Activated naive CD8-positive, alpha-beta T cell treated with anti-CD3 and anti-CD28 coated beads for 36 hours (primary cell): Measurements from ENCODE around the gene ATF6. TPM values are rescaled to one million over a fixed set of nuclear protein-coding genes. Genes with fewer than 3 reads are reported as not detected.
"Not testable (repeated sequence)": the region's sequence is repeated elsewhere in the genome, so short reads cannot be mapped to it uniquely, and the experiment has no call there.

Experiments
- DNase-seq: peaks from one replicate; pipeline ENCODE4 v3.0.0; 2021
- H3K27ac Mint-ChIP-seq: one replicate; pipeline ENCODE4 v1.8.0; 2022; ENCODE audit warnings: mild to moderate bottlenecking, moderate library complexity, mixed read lengths
- H3K27me3 Mint-ChIP-seq: one replicate; pipeline ENCODE4 v1.8.0; 2022; ENCODE audit warnings: mild to moderate bottlenecking, mixed read lengths
- H3K36me3 Mint-ChIP-seq: one replicate; pipeline ENCODE4 v1.8.0; 2021; ENCODE audit warnings: mild to moderate bottlenecking, mixed read lengths
- H3K4me1 Mint-ChIP-seq: one replicate; pipeline ENCODE4 v1.8.0; 2021; ENCODE audit warnings: mixed read lengths
- H3K4me3 Mint-ChIP-seq: one replicate; pipeline ENCODE4 v1.8.0; 2022; ENCODE audit warnings: mild to moderate bottlenecking, moderate library complexity, mixed read lengths
- H3K9me3 Mint-ChIP-seq: one replicate; pipeline ENCODE4 v1.8.0; 2022; ENCODE audit warnings: mixed read lengths
- total RNA-seq, 2 experiments: library from RNA; stranded (reverse); gene quantifications; one replicate each; pipeline ENCODE4 v1.2.3, GENCODE V29; 2021

Gene ATF6
- total RNA-seq, 2 experiments from 2014 or later: 20.2 to 22.1 TPM

- no peak overlapping the region for H3K4me3 Mint-ChIP-seq
- H3K27ac Mint-ChIP-seq: no peak overlapping the region
- peaks cover 9% of the 10 kb centered on the region for H3K4me1 Mint-ChIP-seq
- H3K36me3 Mint-ChIP-seq: peaks cover 14% of the 10 kb centered on the region
- no peaks in the 10 kb centered on the region for H3K27me3 Mint-ChIP-seq
- H3K9me3 Mint-ChIP-seq: no peaks in the 10 kb centered on the region
- no peak for DNase-seq
These were observed 18.8 kb downstream of the ATF6 start for GRCh38 chr1:161784968-161785367.

GRCh38 chr1:161787355-161787754 is 21.2 kb downstream of the ATF6 start:
- DNase-seq: no peak
- H3K4me3 Mint-ChIP-seq: no peak overlapping the region
- H3K27me3 Mint-ChIP-seq: no peaks in the 10 kb centered on the region
- no peaks in the 10 kb centered on the region for H3K9me3 Mint-ChIP-seq
- H3K36me3 Mint-ChIP-seq: peaks cover 17% of the 10 kb centered on the region
- peaks cover 7% of the 10 kb centered on the region for H3K4me1 Mint-ChIP-seq
- H3K27ac Mint-ChIP-seq: no peak overlapping the region

- H3K9me3 Mint-ChIP-seq: no peaks in the 10 kb centered on the region
- H3K4me1 Mint-ChIP-seq: peaks cover 9% of the 10 kb centered on the region
- H3K27me3 Mint-ChIP-seq: no peaks in the 10 kb centered on the region
- no peak for DNase-seq
- peaks cover 26% of the 10 kb centered on the region for H3K36me3 Mint-ChIP-seq
- no peak overlapping the region for H3K27ac Mint-ChIP-seq
- no peak overlapping the region for H3K4me3 Mint-ChIP-seq
These were observed 24.6 kb downstream of the ATF6 start for GRCh38 chr1:161790587-161791317.

DNA sequence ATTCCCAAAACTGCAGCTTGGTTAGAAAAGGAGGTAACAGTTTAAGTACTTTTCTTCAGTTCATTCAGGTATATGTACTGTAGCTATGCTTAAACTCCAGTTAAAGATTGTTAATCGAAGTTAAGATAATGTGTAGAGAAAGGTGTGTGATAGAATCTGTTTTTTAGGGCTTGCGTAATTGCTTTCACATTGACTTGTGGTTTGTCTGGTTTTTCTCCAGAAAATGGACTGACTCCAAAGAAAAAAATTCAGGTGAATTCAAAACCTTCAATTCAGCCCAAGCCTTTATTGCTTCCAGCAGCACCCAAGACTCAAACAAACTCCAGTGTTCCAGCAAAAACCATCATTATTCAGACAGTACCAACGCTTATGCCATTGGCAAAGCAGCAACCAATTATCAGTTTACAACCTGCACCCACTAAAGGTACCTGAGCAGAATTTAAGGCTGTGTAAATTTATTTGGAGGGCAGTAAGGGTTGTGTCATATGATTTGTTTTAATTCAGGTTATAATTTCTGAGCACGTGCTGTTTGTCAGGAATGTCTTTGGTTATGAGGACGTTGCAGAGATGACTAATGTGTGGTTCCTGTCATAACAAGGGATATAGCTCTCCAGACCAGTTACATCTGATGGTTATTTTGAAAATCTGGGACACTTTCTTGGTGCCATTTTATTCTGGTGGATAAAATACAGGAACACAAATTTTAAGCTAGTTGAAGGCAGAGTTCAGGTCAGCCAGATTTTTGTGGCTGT is 26.0 kb downstream of the ATF6 start:
- no peaks in the 10 kb centered on the region for H3K9me3 Mint-ChIP-seq

GRCh38 chr1:161792740-161793139 is 26.6 kb downstream of the ATF6 start:
- no peaks in the 10 kb centered on the region for H3K9me3 Mint-ChIP-seq
- DNase-seq: no peak
- H3K4me3 Mint-ChIP-seq: no peak overlapping the region
- peaks cover 9% of the 10 kb centered on the region for H3K4me1 Mint-ChIP-seq
- no peaks in the 10 kb centered on the region for H3K27me3 Mint-ChIP-seq
- peaks cover 31% of the 10 kb centered on the region for H3K36me3 Mint-ChIP-seq
- no peak overlapping the region for H3K27ac Mint-ChIP-seq

More for the DNA sequence above, 26.0 kb downstream of the ATF6 start:
- Mint-ChIP-seq H3K4me3 (no peak overlapping the region), H3K27me3 (no peaks in the 10 kb centered on the region), H3K36me3 (peaks cover 26% of the 10 kb centered on the region), H3K4me1 (peaks cover 9% of the 10 kb centered on the region), H3K27ac (no peak overlapping the region)
- no peak for DNase-seq

- Mint-ChIP-seq H3K27me3 (no peaks in the 10 kb centered on the region), H3K36me3 (peaks cover 26% of the 10 kb centered on the region), H3K27ac (no peak overlapping the region), H3K9me3 (no peaks in the 10 kb centered on the region), H3K4me3 (no peak overlapping the region), H3K4me1 (peaks cover 4% of the 10 kb centered on the region)
- DNase-seq: no peak
These were observed 33.7 kb downstream of the ATF6 start for GRCh38 chr1:161799792-161800191.

DNA sequence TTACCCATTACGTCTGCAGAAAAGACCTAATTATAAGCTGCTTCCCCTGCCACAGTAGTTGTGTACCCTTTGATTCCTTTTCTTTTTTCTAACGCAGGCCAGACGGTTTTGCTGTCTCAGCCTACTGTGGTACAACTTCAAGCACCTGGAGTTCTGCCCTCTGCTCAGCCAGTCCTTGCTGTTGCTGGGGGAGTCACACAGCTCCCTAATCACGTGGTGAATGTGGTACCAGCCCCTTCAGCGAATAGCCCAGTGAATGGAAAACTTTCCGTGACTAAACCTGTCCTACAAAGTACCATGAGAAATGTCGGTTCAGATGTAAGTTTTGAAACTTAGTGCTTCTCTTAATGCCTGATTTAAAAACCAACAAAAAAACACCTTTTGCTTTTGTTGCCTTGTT is 35.8 kb downstream of the ATF6 start:
- Mint-ChIP-seq H3K36me3 (peaks cover 24% of the 10 kb centered on the region), H3K27me3 (no peaks in the 10 kb centered on the region), H3K27ac (peak overlapping the region; percentile 4)

GRCh38 chr1:161803181-161803580 is 37.1 kb downstream of the ATF6 start:
- H3K4me1 Mint-ChIP-seq: peaks cover 12% of the 10 kb centered on the region
- peaks cover 13% of the 10 kb centered on the region for H3K36me3 Mint-ChIP-seq
- no peak for DNase-seq
- no peaks in the 10 kb centered on the region for H3K9me3 Mint-ChIP-seq
- H3K27me3 Mint-ChIP-seq: no peaks in the 10 kb centered on the region
- H3K27ac Mint-ChIP-seq: no peak overlapping the region
- H3K4me3 Mint-ChIP-seq: no peak overlapping the region

More for the DNA sequence above, 35.8 kb downstream of the ATF6 start:
- Mint-ChIP-seq H3K4me1 (peaks cover 10% of the 10 kb centered on the region), H3K9me3 (no peaks in the 10 kb centered on the region), H3K4me3 (no peak overlapping the region)
- no peak for DNase-seq

- H3K27ac Mint-ChIP-seq: no peak overlapping the region
- peaks cover 12% of the 10 kb centered on the region for H3K9me3 Mint-ChIP-seq
- DNase-seq: no peak
- H3K4me3 Mint-ChIP-seq: no peak overlapping the region
- H3K4me1 Mint-ChIP-seq: peaks cover 14% of the 10 kb centered on the region
- H3K27me3 Mint-ChIP-seq: no peaks in the 10 kb centered on the region
- peaks cover 34% of the 10 kb centered on the region for H3K36me3 Mint-ChIP-seq
These were observed 39.5 kb downstream of the ATF6 start for GRCh38 chr1:161805399-161806197.

DNA sequence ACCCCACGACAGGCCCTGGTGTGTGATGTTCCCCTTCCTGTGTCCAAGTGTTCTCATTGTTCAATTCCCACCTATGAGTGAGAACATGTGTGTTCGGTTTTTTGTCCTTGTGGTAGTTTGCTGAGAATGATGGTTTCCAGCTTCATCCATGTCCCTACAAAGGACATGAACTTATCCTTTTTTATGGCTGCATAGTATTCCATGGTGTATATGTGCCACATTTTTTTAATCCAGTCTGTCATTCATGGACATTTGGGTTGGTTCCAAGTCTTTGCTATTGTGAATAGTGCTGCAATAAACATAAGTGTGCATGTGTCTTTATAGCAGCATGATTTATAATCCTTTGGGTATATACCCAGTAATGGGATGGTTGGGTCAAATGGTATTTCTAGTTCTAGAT is 43.1 kb downstream of the ATF6 start:
- H3K27me3 Mint-ChIP-seq, H3K4me3 Mint-ChIP-seq, H3K27ac Mint-ChIP-seq, DNase-seq: not testable (repeated sequence)
- H3K36me3 Mint-ChIP-seq: peaks cover 42% of the 10 kb centered on the region
- peaks cover 14% of the 10 kb centered on the region for H3K9me3 Mint-ChIP-seq
- H3K4me1 Mint-ChIP-seq: peaks cover 12% of the 10 kb centered on the region

GRCh38 chr1:161809656-161810055 is 43.5 kb downstream of the ATF6 start:
- H3K4me3 Mint-ChIP-seq, H3K27me3 Mint-ChIP-seq, H3K27ac Mint-ChIP-seq, DNase-seq: not testable (repeated sequence)
- Mint-ChIP-seq H3K9me3 (peaks cover 14% of the 10 kb centered on the region), H3K4me1 (peaks cover 12% of the 10 kb centered on the region), H3K36me3 (peaks cover 44% of the 10 kb centered on the region)

DNA sequence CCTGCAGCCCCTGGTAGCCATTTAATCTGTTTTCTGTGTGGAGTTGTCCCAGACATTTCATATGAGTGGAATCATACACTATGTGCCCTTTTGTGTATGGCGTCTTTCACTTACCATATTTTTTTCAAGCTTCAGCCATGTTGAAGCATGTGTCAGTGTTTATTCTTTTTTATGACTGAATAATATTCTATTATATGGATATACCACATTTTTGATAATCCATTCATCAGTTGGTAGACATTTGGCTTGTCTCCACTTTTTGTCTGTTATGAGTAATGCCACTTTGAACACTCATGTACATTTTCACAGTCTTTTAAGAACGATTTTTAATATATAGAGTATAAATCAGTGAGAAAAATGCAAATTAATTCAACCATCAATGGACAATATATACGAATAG is 44.7 kb downstream of the ATF6 start:
- H3K36me3 Mint-ChIP-seq: peaks cover 44% of the 10 kb centered on the region
- H3K4me3 Mint-ChIP-seq: no peak overlapping the region
- peaks cover 11% of the 10 kb centered on the region for H3K4me1 Mint-ChIP-seq
- no peak for DNase-seq
- H3K27ac Mint-ChIP-seq: no peak overlapping the region
- peaks cover 14% of the 10 kb centered on the region for H3K9me3 Mint-ChIP-seq
- H3K27me3 Mint-ChIP-seq: no peaks in the 10 kb centered on the region

DNA sequence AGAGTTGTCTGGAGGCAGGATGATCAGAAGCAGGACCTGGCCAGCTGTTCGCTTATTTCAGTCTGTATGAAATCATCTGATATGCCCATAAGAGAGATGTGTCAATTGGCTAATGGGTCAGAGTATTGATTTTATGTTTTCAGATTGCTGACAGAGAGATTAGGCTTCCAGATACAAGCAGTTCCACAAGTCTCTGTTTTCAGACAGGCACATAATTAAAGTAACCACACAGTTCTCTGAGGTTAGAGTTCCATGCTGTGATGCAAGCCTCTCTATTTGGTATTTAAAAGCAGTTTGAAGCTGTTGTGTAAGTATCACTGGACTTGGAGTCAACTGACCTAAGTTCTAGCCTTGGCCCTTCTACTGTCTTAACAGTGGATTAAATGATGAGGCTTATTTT is 50.1 kb downstream of the ATF6 start:
- no peak for DNase-seq
- H3K4me3 Mint-ChIP-seq: no peak overlapping the region
- H3K4me1 Mint-ChIP-seq: peaks cover 4% of the 10 kb centered on the region
- peaks cover 29% of the 10 kb centered on the region for H3K36me3 Mint-ChIP-seq
- H3K27me3 Mint-ChIP-seq: no peaks in the 10 kb centered on the region
- H3K27ac Mint-ChIP-seq: peak overlapping the region; percentile 48
- no peaks in the 10 kb centered on the region for H3K9me3 Mint-ChIP-seq

DNA sequence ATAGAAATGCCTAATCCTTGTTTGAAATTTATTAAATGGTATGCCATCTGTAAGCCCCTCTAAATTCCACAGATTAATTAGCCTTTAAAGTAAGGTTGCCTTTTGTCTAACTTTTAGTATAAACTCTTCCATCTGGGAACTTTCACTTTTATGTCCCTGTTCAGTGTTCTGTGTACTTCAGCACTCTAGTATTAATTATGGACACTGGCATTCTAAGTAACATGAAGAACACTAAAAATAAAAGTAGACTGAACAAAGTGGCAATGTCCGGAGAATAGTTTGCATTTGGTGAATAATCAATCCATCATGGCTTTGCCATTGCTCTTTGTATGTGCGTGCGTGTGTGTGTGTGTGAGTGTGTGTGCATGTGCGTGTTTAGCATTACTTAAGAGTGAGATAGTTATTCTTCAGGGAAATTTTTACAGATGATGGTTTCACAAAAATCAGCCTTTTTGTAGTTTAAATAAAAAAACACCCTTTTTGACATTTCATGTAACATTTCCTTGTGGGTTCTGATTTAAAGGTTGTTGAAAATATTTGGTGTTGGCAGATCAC is 51.1 kb downstream of the ATF6 start:
- H3K4me3 Mint-ChIP-seq: no peak overlapping the region
- no peaks in the 10 kb centered on the region for H3K9me3 Mint-ChIP-seq
- no peak overlapping the region for H3K27ac Mint-ChIP-seq
- H3K36me3 Mint-ChIP-seq: peaks cover 30% of the 10 kb centered on the region
- DNase-seq: no peak
- H3K4me1 Mint-ChIP-seq: peaks cover 4% of the 10 kb centered on the region
- H3K27me3 Mint-ChIP-seq: no peaks in the 10 kb centered on the region

- no peak overlapping the region for H3K4me3 Mint-ChIP-seq
- no peaks in the 10 kb centered on the region for H3K9me3 Mint-ChIP-seq
- H3K27ac Mint-ChIP-seq: no peak overlapping the region
- H3K4me1 Mint-ChIP-seq: peaks cover 2% of the 10 kb centered on the region
- DNase-seq: no peak
- H3K36me3 Mint-ChIP-seq: peaks cover 37% of the 10 kb centered on the region
- H3K27me3 Mint-ChIP-seq: no peaks in the 10 kb centered on the region
These were observed 54.8 kb downstream of the ATF6 start for GRCh38 chr1:161820914-161821313.
